Measurements from ENCODE around the gene TTC21A.

The TTC21A gene

DNA sequence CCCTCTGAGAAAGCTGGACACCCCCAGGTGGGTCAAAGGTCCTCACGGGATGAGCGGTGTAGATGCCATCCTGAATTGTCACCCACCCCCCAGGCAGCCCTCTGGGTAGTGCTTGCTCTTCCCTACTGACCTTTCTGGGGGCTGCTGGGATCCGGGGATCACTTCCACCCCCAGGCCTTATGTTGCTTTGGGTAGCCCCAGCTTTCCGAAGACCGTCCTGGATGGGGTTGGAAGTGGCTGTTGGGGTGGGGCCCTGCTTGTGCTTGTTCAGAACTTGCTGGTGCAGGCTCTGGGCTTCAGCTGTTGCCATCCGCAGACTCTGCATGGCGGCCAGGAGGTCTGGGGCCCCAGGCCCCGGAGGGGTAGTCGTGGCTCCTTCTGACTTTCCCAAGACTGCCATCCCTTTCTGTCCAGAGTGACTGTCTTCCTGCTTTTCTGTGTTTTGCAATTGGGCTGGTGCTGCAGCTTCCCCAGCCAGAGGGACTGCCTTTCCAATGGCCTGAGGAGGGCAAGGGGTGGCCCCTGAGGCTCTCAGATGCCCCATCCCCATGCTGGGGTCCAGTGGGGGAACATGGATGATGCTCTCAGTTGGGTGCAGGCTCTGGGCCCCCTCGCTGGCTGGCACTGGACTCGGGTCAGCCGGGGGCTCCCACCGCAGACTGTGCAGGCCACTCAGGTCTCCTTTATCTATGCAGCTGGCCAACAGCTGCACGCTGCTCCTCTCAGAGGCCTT lies 78.6 kb downstream of the TTC21A start:
- no peak for ATAC-seq
- TF ChIP-seq OSR1 (CRISPR knock-in tag; IDR thresholded peaks at IDR 0.05) = no peak

DNA sequence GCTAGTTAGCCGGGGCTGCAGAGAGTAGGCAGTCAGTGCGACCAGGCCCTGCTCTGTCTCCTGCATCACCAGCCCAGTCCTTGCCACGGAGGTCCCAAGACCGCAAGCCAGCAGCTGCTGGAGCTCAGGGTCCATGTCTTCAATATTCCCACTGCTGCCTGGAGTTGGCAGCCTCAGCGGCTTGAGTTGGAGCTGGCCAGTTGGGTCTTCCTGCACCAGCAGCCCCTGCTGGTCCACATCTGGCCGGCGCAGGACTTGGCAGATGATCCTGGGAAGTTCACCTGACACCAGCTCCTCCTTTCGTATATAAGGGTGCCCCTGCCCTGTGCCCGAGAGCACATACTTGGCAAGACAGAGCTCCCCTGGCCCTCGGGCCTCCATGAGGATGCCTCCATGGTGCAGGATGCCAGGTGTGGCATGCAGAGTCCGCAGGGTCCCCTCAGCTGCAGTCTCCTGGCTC lies 79.2 kb downstream of the TTC21A start:
- no peak for TF ChIP-seq ESRRG (CRISPR knock-in tag; IDR thresholded peaks at IDR 0.05)
- TF ChIP-seq, protein P1, sequence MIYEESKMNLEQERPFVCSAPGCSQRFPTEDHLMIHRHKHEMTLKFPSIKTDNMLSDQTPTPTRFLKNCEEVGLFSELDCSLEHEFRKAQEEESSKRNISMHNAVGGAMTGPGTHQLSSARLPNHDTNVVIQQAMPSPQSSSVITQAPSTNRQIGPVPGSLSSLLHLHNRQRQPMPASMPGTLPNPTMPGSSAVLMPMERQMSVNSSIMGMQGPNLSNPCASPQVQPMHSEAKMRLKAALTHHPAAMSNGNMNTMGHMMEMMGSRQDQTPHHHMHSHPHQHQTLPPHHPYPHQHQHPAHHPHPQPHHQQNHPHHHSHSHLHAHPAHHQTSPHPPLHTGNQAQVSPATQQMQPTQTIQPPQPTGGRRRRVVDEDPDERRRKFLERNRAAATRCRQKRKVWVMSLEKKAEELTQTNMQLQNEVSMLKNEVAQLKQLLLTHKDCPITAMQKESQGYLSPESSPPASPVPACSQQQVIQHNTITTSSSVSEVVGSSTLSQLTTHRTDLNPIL (CRISPR knock-in tag; IDR thresholded peaks at IDR 0.05; ENCODE audit: low read depth) = no peak
- no peak for ATAC-seq

DNA sequence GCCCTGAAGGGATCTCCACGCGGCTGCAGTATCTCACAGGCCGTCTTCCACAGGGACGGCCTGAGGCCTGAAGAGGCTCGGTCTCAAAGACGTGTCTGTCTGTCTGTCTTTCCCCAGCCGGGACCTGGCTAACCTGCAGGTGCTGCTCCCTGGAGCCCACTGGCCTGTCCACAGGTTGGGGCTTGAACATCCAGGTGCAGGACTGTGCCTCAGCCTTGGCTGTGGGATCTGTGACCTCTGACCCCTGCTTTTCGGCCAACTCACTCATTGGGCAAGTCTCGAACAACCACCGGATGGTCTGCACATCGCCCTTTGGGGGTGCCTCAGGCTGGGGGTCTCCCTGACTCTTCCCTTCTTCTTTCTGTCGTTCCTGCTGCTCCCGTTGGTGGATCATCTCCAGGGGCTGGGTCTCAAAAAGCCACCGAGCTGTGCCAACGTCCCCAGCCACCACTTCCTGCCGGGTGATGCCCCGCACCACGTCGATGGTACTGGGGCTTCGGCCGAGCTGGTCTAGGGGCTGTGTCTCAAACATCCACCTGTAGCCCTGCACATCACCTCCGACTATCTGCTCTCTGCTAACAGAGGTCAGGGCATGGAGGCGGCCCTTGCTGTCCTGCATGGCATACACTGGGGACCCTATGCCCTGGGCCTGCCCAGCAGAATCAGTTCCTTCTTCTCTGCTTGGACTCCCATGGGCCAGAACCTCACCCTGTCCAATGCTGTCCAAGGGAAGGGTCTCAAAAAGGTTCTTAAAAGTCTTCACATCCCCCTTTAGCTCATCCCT lies 80.1 kb downstream of the TTC21A start:
- TF ChIP-seq ZNF70 (CRISPR knock-in tag; IDR thresholded peaks at IDR 0.05) (no peak), RARB (CRISPR knock-in tag; IDR thresholded peaks at IDR 0.05) (no peak), SNAI2 (CRISPR knock-in tag; IDR thresholded peaks at IDR 0.05) (no peak), ZNF8 (CRISPR knock-in tag; IDR thresholded peaks at IDR 0.05) (no peak)
- TF ChIP-seq, protein P2, sequence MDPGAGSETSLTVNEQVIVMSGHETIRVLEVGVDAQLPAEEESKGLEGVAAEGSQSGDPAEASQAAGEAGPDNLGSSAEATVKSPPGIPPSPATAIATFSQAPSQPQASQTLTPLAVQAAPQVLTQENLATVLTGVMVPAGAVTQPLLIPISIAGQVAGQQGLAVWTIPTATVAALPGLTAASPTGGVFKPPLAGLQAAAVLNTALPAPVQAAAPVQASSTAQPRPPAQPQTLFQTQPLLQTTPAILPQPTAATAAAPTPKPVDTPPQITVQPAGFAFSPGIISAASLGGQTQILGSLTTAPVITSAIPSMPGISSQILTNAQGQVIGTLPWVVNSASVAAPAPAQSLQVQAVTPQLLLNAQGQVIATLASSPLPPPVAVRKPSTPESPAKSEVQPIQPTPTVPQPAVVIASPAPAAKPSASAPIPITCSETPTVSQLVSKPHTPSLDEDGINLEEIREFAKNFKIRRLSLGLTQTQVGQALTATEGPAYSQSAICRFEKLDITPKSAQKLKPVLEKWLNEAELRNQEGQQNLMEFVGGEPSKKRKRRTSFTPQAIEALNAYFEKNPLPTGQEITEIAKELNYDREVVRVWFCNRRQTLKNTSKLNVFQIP (CRISPR knock-in tag; IDR thresholded peaks at IDR 0.05; ENCODE audit: borderline replicate concordance, low read depth) = no peak
- no peak for ATAC-seq

All from SK-N-SH treated with all-trans-retinoic acid at 6 μM for 48 hours (cell line).